ENCODE measurements around the gene GREM2. TPM values are rescaled to one million over a fixed set of nuclear protein-coding genes. Genes with fewer than 3 reads are reported as not detected.

GREM2 gene
- polyA plus RNA-seq, 2 of the 4 experiments (the other 2 are of a cell fraction): 0.13 to 0.59 TPM

DNA sequence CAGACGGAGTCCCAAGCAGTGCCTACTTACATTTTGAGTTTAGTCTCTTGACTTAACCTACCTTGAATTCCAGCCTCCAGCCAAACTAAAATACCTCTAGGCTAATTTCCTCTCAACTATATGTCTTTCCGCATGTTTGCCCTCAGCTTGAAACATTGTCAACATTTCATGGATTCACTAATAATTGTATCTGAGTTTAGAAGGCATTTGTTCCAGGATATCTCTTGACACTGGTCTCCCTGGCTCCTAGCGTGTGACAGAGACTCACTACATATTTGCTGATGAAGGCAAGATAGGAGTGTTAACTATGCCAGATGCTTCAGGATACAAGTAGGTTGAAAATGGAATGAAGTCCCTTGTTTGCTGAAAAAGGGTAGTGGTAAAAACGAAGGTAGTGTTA lies 136.1 kb downstream of the GREM2 start:
- no peak for ATAC-seq
- Histone ChIP-seq H3K9me3 (no peaks in the 10 kb centered on the region), H3K27ac (no peak overlapping the region), H3K4me1 (peaks cover 9% of the 10 kb centered on the region; the same call in 2 of the 3 replicates), H3K4me2 (no peak overlapping the region), H3K4me3 (no peak overlapping the region)
- no peak for FAIRE-seq
- TF ChIP-seq, protein P1, sequence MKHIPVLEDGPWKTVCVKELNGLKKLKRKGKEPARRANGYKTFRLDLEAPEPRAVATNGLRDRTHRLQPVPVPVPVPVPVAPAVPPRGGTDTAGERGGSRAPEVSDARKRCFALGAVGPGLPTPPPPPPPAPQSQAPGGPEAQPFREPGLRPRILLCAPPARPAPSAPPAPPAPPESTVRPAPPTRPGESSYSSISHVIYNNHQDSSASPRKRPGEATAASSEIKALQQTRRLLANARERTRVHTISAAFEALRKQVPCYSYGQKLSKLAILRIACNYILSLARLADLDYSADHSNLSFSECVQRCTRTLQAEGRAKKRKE (CRISPR knock-in tag; IDR thresholded peaks at IDR 0.05; ENCODE audit: low read depth): no peak
- TF ChIP-seq FOSB (CRISPR knock-in tag; IDR thresholded peaks at IDR 0.05) (no peak), PHF8 (IDR thresholded peaks at IDR 0.05; ENCODE audit: borderline replicate concordance, low read depth) (no peak), NPAS2 (CRISPR knock-in tag; IDR thresholded peaks at IDR 0.05; ENCODE audit: borderline replicate concordance) (no peak), CBX8 (IDR thresholded peaks at IDR 0.05) (no peak), MYC (IDR thresholded peaks at IDR 0.05; ENCODE audit: borderline replicate concordance, low read length) (no peak), GATA3 (IDR thresholded peaks at IDR 0.05; ENCODE audit: borderline replicate concordance) (no peak), TP53 (CRISPR knock-in tag; IDR thresholded peaks at IDR 0.05) (no peak), EHF (CRISPR knock-in tag; IDR thresholded peaks at IDR 0.05) (no peak), RFX5 (IDR thresholded peaks at IDR 0.05) (no peak), HOXB13 (CRISPR knock-in tag; IDR thresholded peaks at IDR 0.05; ENCODE audit: low read depth) (no peak)
- TF ChIP-seq, protein P2, sequence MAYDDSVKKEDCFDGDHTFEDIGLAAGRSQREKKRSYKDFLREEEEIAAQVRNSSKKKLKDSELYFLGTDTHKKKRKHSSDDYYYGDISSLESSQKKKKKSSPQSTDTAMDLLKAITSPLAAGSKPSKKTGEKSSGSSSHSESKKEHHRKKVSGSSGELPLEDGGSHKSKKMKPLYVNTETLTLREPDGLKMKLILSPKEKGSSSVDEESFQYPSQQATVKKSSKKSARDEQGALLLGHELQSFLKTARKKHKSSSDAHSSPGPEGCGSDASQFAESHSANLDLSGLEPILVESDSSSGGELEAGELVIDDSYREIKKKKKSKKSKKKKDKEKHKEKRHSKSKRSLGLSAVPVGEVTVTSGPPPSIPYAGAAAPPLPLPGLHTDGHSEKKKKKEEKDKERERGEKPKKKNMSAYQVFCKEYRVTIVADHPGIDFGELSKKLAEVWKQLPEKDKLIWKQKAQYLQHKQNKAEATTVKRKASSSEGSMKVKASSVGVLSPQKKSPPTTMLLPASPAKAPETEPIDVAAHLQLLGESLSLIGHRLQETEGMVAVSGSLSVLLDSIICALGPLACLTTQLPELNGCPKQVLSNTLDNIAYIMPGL (CRISPR knock-in tag; IDR thresholded peaks at IDR 0.05; ENCODE audit: borderline replicate concordance): no peak
- TF ChIP-seq, protein P3, sequence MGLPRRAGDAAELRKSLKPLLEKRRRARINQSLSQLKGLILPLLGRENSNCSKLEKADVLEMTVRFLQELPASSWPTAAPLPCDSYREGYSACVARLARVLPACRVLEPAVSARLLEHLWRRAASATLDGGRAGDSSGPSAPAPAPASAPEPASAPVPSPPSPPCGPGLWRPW (IDR thresholded peaks at IDR 0.05): no peak
- TF ChIP-seq, protein P4, sequence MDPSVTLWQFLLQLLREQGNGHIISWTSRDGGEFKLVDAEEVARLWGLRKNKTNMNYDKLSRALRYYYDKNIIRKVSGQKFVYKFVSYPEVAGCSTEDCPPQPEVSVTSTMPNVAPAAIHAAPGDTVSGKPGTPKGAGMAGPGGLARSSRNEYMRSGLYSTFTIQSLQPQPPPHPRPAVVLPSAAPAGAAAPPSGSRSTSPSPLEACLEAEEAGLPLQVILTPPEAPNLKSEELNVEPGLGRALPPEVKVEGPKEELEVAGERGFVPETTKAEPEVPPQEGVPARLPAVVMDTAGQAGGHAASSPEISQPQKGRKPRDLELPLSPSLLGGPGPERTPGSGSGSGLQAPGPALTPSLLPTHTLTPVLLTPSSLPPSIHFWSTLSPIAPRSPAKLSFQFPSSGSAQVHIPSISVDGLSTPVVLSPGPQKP (IDR thresholded peaks at IDR 0.05; ENCODE audit: low read depth, low read length): no peak
- no peak for DNase-seq (ENCODE audit: low read depth in 1 of 2, low spot score in 1 of 2)
- ChIA-PET POLR2A (no interaction called here), CTCF (interaction anchor here (1.0 kb wide), 1 partner anchor 21 kb away, joined by 3 read pairs; no protein-coding TSS in a partner anchor)
- 85% methylated on average over 4 of the region's 4 CpGs for WGBS (ENCODE audit: missing lambda C conversion rate)

DNA sequence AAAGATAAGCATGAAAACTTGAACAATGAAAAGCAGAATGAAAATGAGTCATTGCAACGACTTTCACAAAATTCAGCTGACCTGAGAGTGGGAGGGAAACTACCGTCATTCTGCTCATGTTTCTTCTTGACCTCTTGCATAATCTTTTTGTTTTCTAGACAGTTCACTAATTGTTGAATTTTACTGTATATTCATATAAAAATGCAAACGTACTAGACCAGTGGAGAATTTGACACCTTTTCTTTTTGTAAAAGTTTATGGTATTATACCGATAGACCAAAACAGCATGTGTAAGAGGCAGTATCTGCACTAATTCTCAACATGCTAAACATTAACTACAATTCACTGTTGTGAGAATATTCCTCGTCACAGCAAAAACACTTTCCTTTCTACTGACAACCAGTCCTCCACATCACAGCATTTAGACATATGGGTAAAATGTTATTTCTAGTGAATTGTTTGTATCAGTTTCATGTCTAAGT lies 137.8 kb downstream of the GREM2 start:
- Histone ChIP-seq H3K9me3 (no peaks in the 10 kb centered on the region), H3K4me2 (peak overlapping the region; percentile 30; the same call in 2 of the 3 replicates), H3K4me1 (peaks cover 9% of the 10 kb centered on the region; the same call in 2 of the 3 replicates), H3K27ac (no peak overlapping the region), H3K4me3 (no peak overlapping the region)
- ATAC-seq: no peak
- FAIRE-seq: no peak
- peak in 1 of 2 experiments; percentile 13; a peak in 1 of 4 replicates for TF ChIP-seq CEBPB (IDR thresholded peaks at IDR 0.05)
- TF ChIP-seq ZC3H11A (IDR thresholded peaks at IDR 0.05): no peak
- POLR2A ChIA-PET: no interaction called here
- CTCF ChIA-PET: interaction anchor here (1.7 kb wide), 1 partner anchor 18 kb away, joined by 5 read pairs; no protein-coding TSS in a partner anchor
- WGBS (ENCODE audit: missing lambda C conversion rate): 61% methylated on average over 5 of the region's 5 CpGs
- no peak for DNase-seq (ENCODE audit: low read depth in 1 of 2, low spot score in 1 of 2)

DNA sequence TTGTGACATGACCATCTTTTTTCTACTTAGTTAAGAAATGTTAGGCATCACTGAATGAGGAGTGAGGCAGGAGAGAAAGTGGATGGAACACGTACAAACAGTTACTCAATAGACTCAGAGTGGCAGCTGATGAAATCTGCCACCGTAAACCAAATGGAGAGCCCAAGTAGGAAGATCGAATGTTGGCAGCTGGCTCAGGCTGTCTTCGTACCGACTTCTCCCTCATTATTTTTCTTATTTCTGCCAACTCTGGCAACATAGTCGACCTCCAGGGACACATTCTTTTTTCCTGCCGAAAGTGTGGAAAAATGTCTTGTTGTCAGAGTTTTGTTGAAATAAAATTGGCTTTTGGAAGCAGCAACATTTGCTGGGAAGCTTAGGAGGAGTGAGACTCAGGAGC lies 143.3 kb downstream of the GREM2 start:
- WGBS (ENCODE audit: missing lambda C conversion rate): 89% methylated on average over 7 of the region's 7 CpGs
- TF ChIP-seq PHF8 (IDR thresholded peaks at IDR 0.05; ENCODE audit: borderline replicate concordance, low read depth) (no peak), EP300 (IDR thresholded peaks at IDR 0.05) (no peak)
- no peaks in the 10 kb centered on the region for H3K9me3 ChIP-seq
- CTCF ChIA-PET: no interaction called here
- no peak overlapping the region for H3K4me3 ChIP-seq
- DNase-seq (ENCODE audit: low read depth in 1 of 2, low spot score in 1 of 2) (no peak), FAIRE-seq (no peak), ATAC-seq (no peak)
- peaks cover 2% of the 10 kb centered on the region; the same call in 2 of the 3 replicates for H3K4me1 ChIP-seq
- no peak overlapping the region for H3K4me2 ChIP-seq
- POLR2A ChIA-PET: no interaction called here
- no peak overlapping the region for H3K27ac ChIP-seq

All from A549 (cell line).